Calu3 (cell line): ENCODE data around the gene TPGS1. TPM values are rescaled to one million over a fixed set of nuclear protein-coding genes. Genes with fewer than 3 reads are reported as not detected.
A peak's percentile ranks its signal among the peaks of the same experiment; 100 is the strongest.

Source experiments
- BruUV-seq: library from RNA; stranded (reverse); fragments of 400-500 nt; replicated peaks from 2 replicates; lab custom pipeline; 2021; lab: Mats Ljungman, UMichigan
- CTCF ChIA-PET: fragments of 300-600 bp; sonication (Branson Sonifier 250); formaldehyde crosslinking; loops from one replicate; lab custom pipeline; 2022; ENCODE audit warnings: antibody characterized with exemption; lab: Charles Lee
- DNase-seq: peaks from one replicate; pipeline ENCODE4 v3.0.0; 2022
- H3K27ac Mint-ChIP-seq: one replicate; pipeline ENCODE4 v1.8.0; 2022; ENCODE audit warnings: mixed read lengths; ENCODE audit not compliant: unreplicated experiment
- H3K27me3 Mint-ChIP-seq: one replicate; pipeline ENCODE4 v1.8.0; 2022; ENCODE audit warnings: mixed read lengths; ENCODE audit not compliant: unreplicated experiment
- H3K36me3 Mint-ChIP-seq: one replicate; pipeline ENCODE4 v1.8.0; 2022; ENCODE audit warnings: mild to moderate bottlenecking, moderate library complexity, mixed read lengths; ENCODE audit not compliant: insufficient read depth, unreplicated experiment
- H3K4me1 Mint-ChIP-seq: one replicate; pipeline ENCODE4 v1.8.0; 2022; ENCODE audit warnings: mild to moderate bottlenecking, low read depth, mixed read lengths; ENCODE audit not compliant: unreplicated experiment
- H3K4me3 Mint-ChIP-seq: one replicate; pipeline ENCODE4 v1.8.0; 2022; ENCODE audit warnings: mild to moderate bottlenecking, low read depth, moderate library complexity, mixed read lengths; ENCODE audit not compliant: unreplicated experiment
- H3K9me3 Mint-ChIP-seq: one replicate; pipeline ENCODE4 v1.8.0; 2022; ENCODE audit warnings: low read depth, mixed read lengths; ENCODE audit not compliant: unreplicated experiment
- intact Hi-C: fragments of 100-400 bp; cut with micrococcal nuclease; formaldehyde crosslinking; loops from one replicate; pipeline ENCODE4 v1.10.0; 2022; ENCODE audit not compliant: unreplicated experiment
- total RNA-seq: library from RNA; stranded (reverse); gene quantifications from 2 replicates; pipeline ENCODE4 v1.2.3, GENCODE V29; 2022
- TF ChIP-seq, protein P1 (sequence below): fragments of 200-600 bp; IDR thresholded peaks from one replicate; pipeline ENCODE4 v1.8.0; 2022; ENCODE audit warnings: antibody characterized with exemption; ENCODE audit not compliant: unreplicated experiment

Gene TPGS1
- total RNA-seq, 1 experiment from 2014 or later = 9.0 TPM

DNA sequence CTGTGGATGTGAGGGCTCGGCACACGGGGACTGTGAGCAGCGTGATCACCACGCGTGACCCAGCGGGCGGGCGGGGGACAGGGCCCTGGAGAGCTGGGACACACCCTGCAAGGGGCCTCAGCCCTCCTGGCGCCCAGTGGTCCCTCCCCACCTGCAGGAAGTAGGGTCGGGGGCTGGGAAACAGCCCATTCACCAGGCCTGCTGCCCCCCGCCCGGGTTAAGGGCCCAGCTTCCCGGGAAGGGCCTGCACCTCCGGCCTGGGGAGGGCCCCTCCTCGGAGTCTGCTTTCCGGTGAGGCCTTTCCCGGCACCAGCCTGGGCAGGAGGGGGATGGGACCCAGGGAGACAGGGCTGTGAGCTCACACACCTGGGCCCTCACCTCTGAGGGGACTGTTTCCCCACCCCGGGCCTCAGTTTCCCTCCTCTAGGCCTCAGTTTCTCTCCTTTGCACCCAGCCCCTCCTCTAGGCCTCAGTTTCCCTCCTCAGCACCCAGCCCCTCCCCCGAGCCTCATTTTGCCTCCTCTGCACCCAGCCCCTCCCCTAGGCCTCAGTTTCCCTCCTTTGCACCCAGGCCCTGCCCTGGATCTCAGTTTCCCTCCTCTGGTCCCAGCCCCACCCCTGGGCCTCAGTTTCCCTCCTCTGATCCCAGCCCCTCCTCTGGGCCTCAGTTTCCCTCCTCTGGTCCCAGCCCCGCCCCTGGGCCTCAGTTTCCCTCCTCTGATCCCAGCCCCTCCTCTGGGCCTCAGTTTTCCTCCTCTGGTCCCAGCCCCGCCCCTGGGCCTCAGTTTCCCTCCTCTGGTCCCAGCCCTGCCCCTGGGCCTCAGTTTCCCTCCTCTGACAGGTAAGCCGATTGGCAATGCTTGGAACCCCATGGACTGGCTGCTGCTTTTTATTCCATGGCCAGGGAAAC is 12.9 kb upstream of the TPGS1 start:
- BruUV-seq = no TSS peak
- peak overlapping the region; percentile 91 for H3K27ac Mint-ChIP-seq
- CTCF ChIA-PET = no interaction called here
- DNase-seq = no peak
- peaks cover 3% of the 10 kb centered on the region for H3K9me3 Mint-ChIP-seq
- H3K27me3 Mint-ChIP-seq = peaks cover 27% of the 10 kb centered on the region
- peaks cover 8% of the 10 kb centered on the region for H3K4me1 Mint-ChIP-seq
- peak overlapping the region; percentile 29 for H3K4me3 Mint-ChIP-seq
- TF ChIP-seq, protein P1, sequence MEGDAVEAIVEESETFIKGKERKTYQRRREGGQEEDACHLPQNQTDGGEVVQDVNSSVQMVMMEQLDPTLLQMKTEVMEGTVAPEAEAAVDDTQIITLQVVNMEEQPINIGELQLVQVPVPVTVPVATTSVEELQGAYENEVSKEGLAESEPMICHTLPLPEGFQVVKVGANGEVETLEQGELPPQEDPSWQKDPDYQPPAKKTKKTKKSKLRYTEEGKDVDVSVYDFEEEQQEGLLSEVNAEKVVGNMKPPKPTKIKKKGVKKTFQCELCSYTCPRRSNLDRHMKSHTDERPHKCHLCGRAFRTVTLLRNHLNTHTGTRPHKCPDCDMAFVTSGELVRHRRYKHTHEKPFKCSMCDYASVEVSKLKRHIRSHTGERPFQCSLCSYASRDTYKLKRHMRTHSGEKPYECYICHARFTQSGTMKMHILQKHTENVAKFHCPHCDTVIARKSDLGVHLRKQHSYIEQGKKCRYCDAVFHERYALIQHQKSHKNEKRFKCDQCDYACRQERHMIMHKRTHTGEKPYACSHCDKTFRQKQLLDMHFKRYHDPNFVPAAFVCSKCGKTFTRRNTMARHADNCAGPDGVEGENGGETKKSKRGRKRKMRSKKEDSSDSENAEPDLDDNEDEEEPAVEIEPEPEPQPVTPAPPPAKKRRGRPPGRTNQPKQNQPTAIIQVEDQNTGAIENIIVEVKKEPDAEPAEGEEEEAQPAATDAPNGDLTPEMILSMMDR = no peak
- H3K36me3 Mint-ChIP-seq = peaks cover 16% of the 10 kb centered on the region
- intact Hi-C loops = no loop called here

DNA sequence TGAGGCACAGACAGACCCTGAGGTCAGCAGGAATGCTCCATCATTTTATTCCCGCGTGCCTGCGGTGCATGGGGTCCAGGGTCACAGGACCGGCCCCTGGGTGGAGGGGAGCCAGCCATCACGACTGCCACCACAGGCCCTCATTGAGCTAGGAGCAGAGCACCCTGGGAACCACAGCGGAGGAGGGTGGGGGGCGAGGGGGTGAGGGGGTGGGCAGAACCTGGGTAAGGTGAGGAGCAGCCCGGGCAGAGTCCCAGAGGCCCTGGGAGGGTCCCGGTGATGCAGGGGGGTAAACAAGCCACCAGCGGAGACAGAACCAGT is 12.3 kb upstream of the TPGS1 start:
- Mint-ChIP-seq H3K27ac (no peak overlapping the region), H3K4me1 (peaks cover 8% of the 10 kb centered on the region), H3K4me3 (no peak overlapping the region), H3K27me3 (peaks cover 33% of the 10 kb centered on the region), H3K9me3 (peaks cover 3% of the 10 kb centered on the region), H3K36me3 (peaks cover 19% of the 10 kb centered on the region)
- BruUV-seq = no TSS peak
- intact Hi-C loops = no loop called here
- no peak for DNase-seq
- CTCF ChIA-PET = interaction anchor here (0.5 kb wide), 1 partner anchor 9 kb away, joined by 7 read pairs; no protein-coding TSS in a partner anchor
- TF ChIP-seq, protein P1 = no peak

DNA sequence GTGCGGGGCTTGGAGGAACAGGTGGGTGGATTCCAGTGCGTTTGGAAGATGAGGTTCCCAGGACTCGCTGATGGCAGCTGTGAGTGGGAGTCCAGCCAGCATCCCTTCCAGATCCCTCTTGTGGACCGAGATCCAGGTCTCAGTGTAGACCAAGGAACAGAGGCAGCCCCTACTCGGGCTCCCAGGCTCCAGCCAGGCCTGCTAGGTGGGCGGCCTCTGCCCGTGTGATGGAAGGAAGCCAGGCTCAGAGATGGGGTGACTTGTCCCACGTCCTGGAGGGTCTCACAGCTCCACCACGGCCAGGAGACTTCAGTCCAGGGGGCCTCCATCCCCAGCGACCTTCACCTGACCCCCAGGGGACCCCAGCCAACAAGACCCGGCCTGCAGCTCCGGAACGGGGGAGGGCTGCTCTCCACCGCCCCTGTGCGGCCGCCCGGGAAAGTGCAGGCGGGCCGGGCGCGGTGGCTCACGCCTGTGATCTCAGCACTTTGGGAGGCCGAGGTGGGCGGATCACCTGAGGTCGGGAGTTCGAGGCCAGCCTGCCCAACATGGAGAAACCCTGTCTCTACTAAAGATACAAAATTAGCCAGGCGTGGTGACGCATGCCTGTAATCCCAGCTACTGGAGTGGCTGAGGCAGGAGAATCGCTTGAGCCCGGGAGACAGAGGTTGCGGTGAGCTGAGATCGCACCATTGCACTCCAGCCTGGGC is 11.7 kb upstream of the TPGS1 start:
- H3K4me3 Mint-ChIP-seq = no peak overlapping the region
- CTCF ChIA-PET = interaction anchor here (0.5 kb wide), 1 partner anchor 8 kb away, joined by 7 read pairs; no protein-coding TSS in a partner anchor

GRCh38 chr19:496112-496665 is 11.1 kb upstream of the TPGS1 start, which contains the start of gene MADCAM1:
Gene MADCAM1 (plus strand): TSS chr19:496486. CDS start chr19:496500, 14 bp downstream.
- BruUV-seq = no TSS peak
- Mint-ChIP-seq H3K27ac (no peak within 1 kb of the TSS), H3K9me3 (peaks cover 3% of the 10 kb centered on the region), H3K4me1 (peaks cover 8% of the 10 kb centered on the region), H3K36me3 (peaks cover 19% of the 10 kb centered on the region), H3K4me3 (no peak within 1 kb of the TSS), H3K27me3 (peaks cover 33% of the 10 kb centered on the region)
- intact Hi-C loops = no loop called here
- CTCF ChIA-PET = no interaction called here
- TF ChIP-seq, protein P1 = no peak
- no peak for DNase-seq

More for the DNA sequence above, 11.7 kb upstream of the TPGS1 start:
- Mint-ChIP-seq H3K27me3 (peaks cover 33% of the 10 kb centered on the region), H3K27ac (no peak overlapping the region), H3K36me3 (peaks cover 19% of the 10 kb centered on the region), H3K9me3 (peaks cover 3% of the 10 kb centered on the region), H3K4me1 (peaks cover 8% of the 10 kb centered on the region)
- BruUV-seq = no TSS peak
- intact Hi-C loops = no loop called here
- TF ChIP-seq, protein P1 = peak; percentile 83
- peak; percentile 51 for DNase-seq
